ENCODE data around the gene RDH8. TPM values are rescaled to one million over a fixed set of nuclear protein-coding genes. Genes with fewer than 3 reads are reported as not detected.

Gene RDH8
- total RNA-seq, 1 experiment from 2014 or later, result not detected

GRCh38 chr19:9995084-9995483, 18.2 kb upstream of the RDH8 start:
- Histone ChIP-seq H3K36me3 (no peaks in the 10 kb centered on the region), H3K27ac (no peak overlapping the region), H3K4me3 (no peak overlapping the region), H3K9me3 (replicated peaks) (no peaks in the 10 kb centered on the region), H3K4me1 (replicated peaks) (no peaks in the 10 kb centered on the region), H3K27me3 (replicated peaks) (no peaks in the 10 kb centered on the region)
- DNase-seq (ENCODE audit: low read depth in 1 of 2, low spot score in 2 of 2), result no peak

GRCh38 chr19:9995999-9996398, 17.3 kb upstream of the RDH8 start:
- Histone ChIP-seq H3K4me3 (no peak overlapping the region), H3K9me3 (replicated peaks) (no peaks in the 10 kb centered on the region), H3K27me3 (replicated peaks) (no peaks in the 10 kb centered on the region), H3K36me3 (no peaks in the 10 kb centered on the region), H3K27ac (no peak overlapping the region), H3K4me1 (replicated peaks) (no peaks in the 10 kb centered on the region)
- DNase-seq (ENCODE audit: low read depth in 1 of 2, low spot score in 2 of 2), result no peak

- DNase-seq (ENCODE audit: low read depth in 1 of 2, low spot score in 2 of 2), result no peak
- Histone ChIP-seq H3K27me3 (replicated peaks) (no peaks in the 10 kb centered on the region), H3K4me1 (replicated peaks) (no peaks in the 10 kb centered on the region), H3K9me3 (replicated peaks) (no peaks in the 10 kb centered on the region), H3K27ac (no peak overlapping the region), H3K36me3 (no peaks in the 10 kb centered on the region), H3K4me3 (no peak overlapping the region)
These were observed 16.7 kb upstream of the RDH8 start for GRCh38 chr19:9996541-9996940.

- Histone ChIP-seq H3K27me3 (replicated peaks) (no peaks in the 10 kb centered on the region), H3K27ac (no peak overlapping the region), H3K4me1 (replicated peaks) (no peaks in the 10 kb centered on the region), H3K4me3 (no peak overlapping the region), H3K36me3 (no peaks in the 10 kb centered on the region), H3K9me3 (replicated peaks) (no peaks in the 10 kb centered on the region)
- peak; percentile 72 to 75 for DNase-seq (ENCODE audit: low read depth in 1 of 2, low spot score in 2 of 2)
These were observed 13.0 kb upstream of the RDH8 start for GRCh38 chr19:10000171-10000826.

GRCh38 chr19:10001899-10002298, 11.4 kb upstream of the RDH8 start:
- Histone ChIP-seq H3K4me1 (replicated peaks) (no peaks in the 10 kb centered on the region), H3K27me3 (replicated peaks) (no peaks in the 10 kb centered on the region), H3K36me3 (no peaks in the 10 kb centered on the region), H3K9me3 (replicated peaks) (no peaks in the 10 kb centered on the region), H3K4me3 (no peak overlapping the region), H3K27ac (no peak overlapping the region)
- DNase-seq (ENCODE audit: low read depth in 1 of 2, low spot score in 2 of 2), result no peak

GRCh38 chr19:10003271-10003670, 10.0 kb upstream of the RDH8 start:
- Histone ChIP-seq H3K4me1 (replicated peaks) (peaks cover 3% of the 10 kb centered on the region), H3K36me3 (no peaks in the 10 kb centered on the region), H3K27me3 (replicated peaks) (no peaks in the 10 kb centered on the region), H3K9me3 (replicated peaks) (no peaks in the 10 kb centered on the region), H3K27ac (no peak overlapping the region), H3K4me3 (no peak overlapping the region)
- no peak for DNase-seq (ENCODE audit: low read depth in 1 of 2, low spot score in 2 of 2)

GRCh38 chr19:10004617-10005016, 8.7 kb upstream of the RDH8 start:
- peaks cover 17% of the 10 kb centered on the region for H3K4me1 ChIP-seq (replicated peaks)
- no peaks in the 10 kb centered on the region for H3K36me3 ChIP-seq
- H3K27ac ChIP-seq, result no peak overlapping the region
- 0 out of 2 replicates have a peak, but pooled peaks cover 3% of the 10 kb centered on the region for H3K27me3 ChIP-seq (replicated peaks)
- no peak for DNase-seq (ENCODE audit: low read depth in 1 of 2, low spot score in 2 of 2)
- H3K4me3 ChIP-seq, result no peak overlapping the region
- H3K9me3 ChIP-seq (replicated peaks), result no peaks in the 10 kb centered on the region

- H3K4me3 ChIP-seq, result no peak overlapping the region
- DNase-seq (ENCODE audit: low read depth in 1 of 2, low spot score in 2 of 2), result no peak
- H3K27ac ChIP-seq, result no peak overlapping the region
These were observed 7.5 kb upstream of the RDH8 start for GRCh38 chr19:10005632-10006334.

GRCh38 chr19:10006335-10006708, 7.0 kb upstream of the RDH8 start:
- Histone ChIP-seq H3K9me3 (replicated peaks) (no peaks in the 10 kb centered on the region), H3K4me1 (replicated peaks) (peaks cover 25% of the 10 kb centered on the region), H3K4me3 (no peak overlapping the region), H3K27me3 (replicated peaks) (peaks cover 17% of the 10 kb centered on the region), H3K27ac (no peak overlapping the region), H3K36me3 (no peaks in the 10 kb centered on the region)
- DNase-seq (ENCODE audit: low read depth in 1 of 2, low spot score in 2 of 2), result no peak

More at GRCh38 chr19:10005632-10006334, 7.5 kb upstream of the RDH8 start:
- Histone ChIP-seq H3K27me3 (replicated peaks) (peaks cover 12% of the 10 kb centered on the region), H3K36me3 (no peaks in the 10 kb centered on the region), H3K4me1 (replicated peaks) (peaks cover 25% of the 10 kb centered on the region), H3K9me3 (replicated peaks) (no peaks in the 10 kb centered on the region)

- Histone ChIP-seq H3K9me3 (replicated peaks) (no peaks in the 10 kb centered on the region), H3K27me3 (replicated peaks) (peaks cover 19% of the 10 kb centered on the region), H3K4me1 (replicated peaks) (peaks cover 25% of the 10 kb centered on the region), H3K4me3 (no peak overlapping the region), H3K36me3 (no peaks in the 10 kb centered on the region), H3K27ac (no peak overlapping the region)
- DNase-seq (ENCODE audit: low read depth in 1 of 2, low spot score in 2 of 2), result no peak
These were observed 6.4 kb upstream of the RDH8 start for GRCh38 chr19:10006752-10007323.

GRCh38 chr19:10007371-10008183, 5.7 kb upstream of the RDH8 start:
- Histone ChIP-seq H3K4me3 (no peak overlapping the region), H3K9me3 (replicated peaks) (no peaks in the 10 kb centered on the region), H3K27me3 (replicated peaks) (peaks cover 24% of the 10 kb centered on the region), H3K36me3 (no peaks in the 10 kb centered on the region), H3K4me1 (replicated peaks) (peaks cover 25% of the 10 kb centered on the region), H3K27ac (no peak overlapping the region)
- peak in 1 of 2 experiments; percentile 30 for DNase-seq (ENCODE audit: low read depth in 1 of 2, low spot score in 2 of 2)

GRCh38 chr19:10008184-10008765, 5.0 kb upstream of the RDH8 start:
- H3K4me1 ChIP-seq (replicated peaks), result peaks cover 25% of the 10 kb centered on the region
- H3K9me3 ChIP-seq (replicated peaks), result no peaks in the 10 kb centered on the region
- no peak overlapping the region for H3K4me3 ChIP-seq
- no peaks in the 10 kb centered on the region for H3K36me3 ChIP-seq
- peaks cover 25% of the 10 kb centered on the region for H3K27me3 ChIP-seq (replicated peaks)
- no peak overlapping the region for H3K27ac ChIP-seq
- DNase-seq (ENCODE audit: low read depth in 1 of 2, low spot score in 2 of 2), result no peak

GRCh38 chr19:10009714-10010224, 3.5 kb upstream of the RDH8 start:
- no peak overlapping the region for H3K27ac ChIP-seq
- no peaks in the 10 kb centered on the region for H3K36me3 ChIP-seq
- H3K27me3 ChIP-seq (replicated peaks), result peaks cover 25% of the 10 kb centered on the region
- no peak for DNase-seq (ENCODE audit: low read depth in 1 of 2, low spot score in 2 of 2)
- H3K4me3 ChIP-seq, result no peak overlapping the region
- H3K4me1 ChIP-seq (replicated peaks), result peaks cover 25% of the 10 kb centered on the region
- H3K9me3 ChIP-seq (replicated peaks), result no peaks in the 10 kb centered on the region
